Nephron (organoid): ENCODE results near the gene RHOU.

ENCODE experiments used
- H3K27ac Mint-ChIP-seq, 3 experiments: 2 replicates each; pipeline ENCODE4 v1.8.0; 2020; ENCODE audit warnings: mixed read lengths in 3 of 3, mild to moderate bottlenecking in 2 of 3, moderate library complexity in 1 of 3
- H3K27me3 Mint-ChIP-seq: 2 replicates; pipeline ENCODE4 v1.8.0; 2021; ENCODE audit warnings: low read depth, mild to moderate bottlenecking, moderate library complexity, mixed read lengths
- H3K36me3 Mint-ChIP-seq: 2 replicates; pipeline ENCODE4 v1.8.0; 2020; ENCODE audit warnings: low read depth, mixed read lengths
- H3K4me1 Mint-ChIP-seq: 2 replicates; pipeline ENCODE4 v1.8.0; 2020; ENCODE audit warnings: mixed read lengths
- H3K4me3 Mint-ChIP-seq, 3 experiments: 2 replicates each; pipeline ENCODE4 v1.8.0; 2020; ENCODE audit warnings: mild to moderate bottlenecking in 3 of 3, mixed read lengths in 3 of 3, moderate library complexity in 2 of 3
- H3K9me3 Mint-ChIP-seq: 2 replicates; pipeline ENCODE4 v1.8.0; 2020; ENCODE audit warnings: mixed read lengths
- TF ChIP-seq, protein P1 (sequence below), 3 experiments: fragments of 200-600 bp; sonication (generic); IDR thresholded peaks; one replicate each; pipeline ENCODE4 v1.5.0; 2021; ENCODE audit warnings: antibody characterized with exemption in 3 of 3; ENCODE audit not compliant: unreplicated experiment in 3 of 3

The RHOU gene

DNA sequence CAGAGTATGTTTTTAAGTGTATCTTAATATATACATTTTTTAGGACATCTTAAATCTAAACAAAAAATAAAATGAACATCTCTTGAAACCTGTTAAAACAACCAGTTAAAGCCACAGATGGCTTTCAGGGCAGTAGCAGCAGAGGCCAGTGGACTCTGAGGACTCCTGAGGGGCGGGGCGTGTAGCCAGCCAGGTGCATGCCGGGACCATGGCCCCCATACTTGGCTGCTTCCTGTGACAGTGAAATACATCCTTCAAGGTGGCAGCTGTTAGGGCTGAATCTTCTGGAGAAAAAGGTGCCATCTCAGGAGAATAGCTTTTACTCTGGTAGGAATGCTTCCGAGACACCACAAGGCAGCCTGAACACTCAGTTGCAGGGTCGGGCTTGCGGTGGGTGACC is 9.6 kb downstream of the RHOU start:
- H3K27ac Mint-ChIP-seq, result no peak overlapping the region
- H3K4me1 Mint-ChIP-seq, result peaks cover 12% of the 10 kb centered on the region
- no peaks in the 10 kb centered on the region for H3K9me3 Mint-ChIP-seq
- no peak overlapping the region for H3K4me3 Mint-ChIP-seq
- peaks cover 52% of the 10 kb centered on the region for H3K36me3 Mint-ChIP-seq
- peaks cover 7% of the 10 kb centered on the region for H3K27me3 Mint-ChIP-seq
- TF ChIP-seq, protein P1, sequence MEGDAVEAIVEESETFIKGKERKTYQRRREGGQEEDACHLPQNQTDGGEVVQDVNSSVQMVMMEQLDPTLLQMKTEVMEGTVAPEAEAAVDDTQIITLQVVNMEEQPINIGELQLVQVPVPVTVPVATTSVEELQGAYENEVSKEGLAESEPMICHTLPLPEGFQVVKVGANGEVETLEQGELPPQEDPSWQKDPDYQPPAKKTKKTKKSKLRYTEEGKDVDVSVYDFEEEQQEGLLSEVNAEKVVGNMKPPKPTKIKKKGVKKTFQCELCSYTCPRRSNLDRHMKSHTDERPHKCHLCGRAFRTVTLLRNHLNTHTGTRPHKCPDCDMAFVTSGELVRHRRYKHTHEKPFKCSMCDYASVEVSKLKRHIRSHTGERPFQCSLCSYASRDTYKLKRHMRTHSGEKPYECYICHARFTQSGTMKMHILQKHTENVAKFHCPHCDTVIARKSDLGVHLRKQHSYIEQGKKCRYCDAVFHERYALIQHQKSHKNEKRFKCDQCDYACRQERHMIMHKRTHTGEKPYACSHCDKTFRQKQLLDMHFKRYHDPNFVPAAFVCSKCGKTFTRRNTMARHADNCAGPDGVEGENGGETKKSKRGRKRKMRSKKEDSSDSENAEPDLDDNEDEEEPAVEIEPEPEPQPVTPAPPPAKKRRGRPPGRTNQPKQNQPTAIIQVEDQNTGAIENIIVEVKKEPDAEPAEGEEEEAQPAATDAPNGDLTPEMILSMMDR (IDR thresholded peaks at IDR 0.05; ENCODE audit: unreplicated experiment in 3 of 3), result no peak

DNA sequence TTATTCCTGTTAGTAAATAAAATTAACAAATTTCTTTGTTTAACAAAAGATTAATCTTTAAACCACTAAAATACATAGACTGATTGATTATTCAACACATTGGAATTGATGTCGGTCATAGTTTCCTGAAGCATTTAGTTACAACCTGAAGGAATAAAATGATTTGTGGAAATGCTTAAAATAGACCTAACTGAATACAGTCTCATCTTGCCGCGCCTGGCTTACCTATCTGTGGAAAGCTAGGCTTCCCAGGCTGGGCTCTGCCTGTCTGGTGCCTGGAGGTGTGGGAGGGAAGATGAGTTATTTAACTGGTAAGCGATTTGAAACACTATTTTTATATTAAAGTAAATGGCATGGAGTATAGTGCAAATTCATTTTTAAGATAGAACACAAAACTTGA is 10.2 kb downstream of the RHOU start:
- H3K27me3 Mint-ChIP-seq, result peaks cover 7% of the 10 kb centered on the region

DNA sequence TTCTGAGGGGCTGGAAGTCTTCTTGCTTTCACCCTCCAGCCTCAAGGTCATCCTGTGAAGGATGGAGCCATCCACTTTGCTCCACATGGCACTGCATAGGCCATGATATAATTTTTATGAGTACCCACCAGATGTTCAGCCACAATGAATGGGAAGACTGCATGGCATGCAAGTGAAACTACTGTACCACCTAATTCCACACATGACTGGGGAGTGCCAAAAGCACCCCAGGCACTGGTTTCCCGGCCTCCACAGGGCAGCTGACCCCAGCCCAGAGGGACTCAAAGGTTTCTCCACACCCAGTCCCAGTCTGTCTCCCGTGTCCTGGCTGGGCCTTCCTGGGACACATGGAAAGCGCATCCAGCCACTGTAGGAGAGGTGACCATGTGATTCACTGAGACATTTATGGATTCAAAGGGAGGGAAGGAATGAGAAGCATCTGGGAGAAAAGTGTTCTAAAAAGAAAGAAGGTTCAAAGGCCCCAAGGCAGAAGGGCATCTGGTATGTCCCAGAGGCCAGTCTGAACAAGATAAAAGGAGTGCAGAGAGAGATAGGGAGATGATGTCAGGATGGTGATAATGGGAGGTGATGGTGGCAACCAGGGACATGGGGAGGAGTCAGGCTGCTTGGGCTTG is 12.1 kb downstream of the RHOU start:
- Mint-ChIP-seq H3K4me1 (no peaks in the 10 kb centered on the region), H3K9me3 (no peaks in the 10 kb centered on the region), H3K36me3 (peaks cover 32% of the 10 kb centered on the region), H3K27ac (no peak overlapping the region), H3K4me3 (no peak overlapping the region), H3K27me3 (peaks cover 19% of the 10 kb centered on the region)
- TF ChIP-seq, protein P1 (IDR thresholded peaks at IDR 0.05; ENCODE audit: unreplicated experiment in 3 of 3), result no peak

More for the DNA sequence above, 10.2 kb downstream of the RHOU start:
- TF ChIP-seq, protein P1 (IDR thresholded peaks at IDR 0.05; ENCODE audit: unreplicated experiment in 3 of 3), result no peak
- H3K27ac Mint-ChIP-seq, result no peak overlapping the region
- H3K4me1 Mint-ChIP-seq, result peaks cover 8% of the 10 kb centered on the region
- peaks cover 48% of the 10 kb centered on the region for H3K36me3 Mint-ChIP-seq
- no peaks in the 10 kb centered on the region for H3K9me3 Mint-ChIP-seq
- no peak overlapping the region for H3K4me3 Mint-ChIP-seq

DNA sequence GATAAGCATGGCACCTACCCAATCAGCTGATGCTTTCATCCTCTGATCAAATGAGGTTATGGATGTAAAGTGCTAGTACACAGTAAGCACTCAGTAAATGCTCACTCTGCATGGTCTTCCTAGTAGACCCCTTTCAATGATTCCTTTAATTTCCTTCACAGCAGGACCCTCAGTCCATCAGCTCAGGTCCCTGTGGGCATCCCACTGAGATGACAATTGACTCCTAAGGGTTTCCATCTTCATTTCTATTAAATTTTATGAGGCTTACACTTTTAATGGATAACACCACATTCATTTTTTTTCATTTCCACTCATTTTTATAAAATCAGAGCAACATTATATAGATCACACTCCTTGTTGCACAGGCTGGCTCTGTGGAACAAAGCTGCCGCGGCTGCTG is 12.8 kb downstream of the RHOU start:
- Mint-ChIP-seq H3K4me1 (no peaks in the 10 kb centered on the region), H3K9me3 (no peaks in the 10 kb centered on the region), H3K27me3 (peaks cover 19% of the 10 kb centered on the region), H3K36me3 (peaks cover 25% of the 10 kb centered on the region), H3K27ac (no peak overlapping the region), H3K4me3 (no peak overlapping the region)
- TF ChIP-seq, protein P1 (IDR thresholded peaks at IDR 0.05; ENCODE audit: unreplicated experiment in 3 of 3), result no peak

DNA sequence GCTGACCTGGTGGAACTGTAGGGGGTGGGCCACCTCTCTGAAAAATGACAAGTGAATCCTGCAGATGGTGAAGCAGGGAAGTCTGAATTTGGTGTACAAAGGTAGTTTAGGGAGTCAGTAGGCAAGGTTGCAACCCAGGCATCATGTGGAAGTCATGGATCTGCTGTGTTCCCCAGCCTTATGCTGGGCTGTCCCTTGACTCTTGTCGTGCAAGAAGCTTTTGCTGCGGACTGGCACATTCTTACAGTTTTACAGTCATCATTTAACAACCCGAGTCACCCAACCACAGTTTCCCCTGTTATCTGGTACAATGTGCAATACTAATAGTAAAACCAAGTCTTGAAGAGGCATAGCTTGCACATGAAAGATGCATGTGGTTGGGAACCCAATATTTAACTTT is 13.2 kb downstream of the RHOU start:
- peaks cover 19% of the 10 kb centered on the region for H3K27me3 Mint-ChIP-seq
- peaks cover 21% of the 10 kb centered on the region for H3K36me3 Mint-ChIP-seq
- no peak overlapping the region for H3K4me3 Mint-ChIP-seq
- H3K9me3 Mint-ChIP-seq, result no peaks in the 10 kb centered on the region
- peaks cover 1% of the 10 kb centered on the region for H3K4me1 Mint-ChIP-seq
- TF ChIP-seq, protein P1 (IDR thresholded peaks at IDR 0.05; ENCODE audit: unreplicated experiment in 3 of 3), result no peak
- H3K27ac Mint-ChIP-seq, result no peak overlapping the region

DNA sequence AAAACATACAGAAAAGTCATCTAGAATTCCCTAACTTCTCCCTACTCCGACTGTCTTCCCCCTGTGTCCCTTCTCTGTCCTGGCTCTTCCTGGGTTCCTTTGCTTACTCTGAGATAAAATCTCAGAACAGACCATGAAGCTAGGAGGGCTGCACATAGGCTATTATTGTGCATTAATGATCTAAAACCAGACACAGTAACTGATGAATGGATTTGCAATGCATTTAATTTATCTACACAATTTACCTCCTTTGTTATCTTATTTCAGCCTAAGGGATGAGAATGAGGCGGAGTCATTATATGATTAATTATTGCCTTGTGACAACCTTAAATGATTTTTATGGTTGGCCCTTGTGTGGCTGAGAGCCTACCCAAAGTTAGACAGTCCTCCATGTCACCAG is 14.5 kb downstream of the RHOU start:
- Mint-ChIP-seq H3K9me3 (no peaks in the 10 kb centered on the region), H3K27me3 (peaks cover 19% of the 10 kb centered on the region), H3K36me3 (peaks cover 10% of the 10 kb centered on the region), H3K4me3 (no peak overlapping the region), H3K27ac (no peak overlapping the region), H3K4me1 (peaks cover 14% of the 10 kb centered on the region)
- TF ChIP-seq, protein P1 (IDR thresholded peaks at IDR 0.05; ENCODE audit: unreplicated experiment in 3 of 3), result no peak
